ENCODE results near the gene SCARB1. TPM values are rescaled to one million over a fixed set of nuclear protein-coding genes. Genes with fewer than 3 reads are reported as not detected.

Gene SCARB1
- total RNA-seq, 2 experiments from 2014 or later: 5.3 to 6.2 TPM

DNA sequence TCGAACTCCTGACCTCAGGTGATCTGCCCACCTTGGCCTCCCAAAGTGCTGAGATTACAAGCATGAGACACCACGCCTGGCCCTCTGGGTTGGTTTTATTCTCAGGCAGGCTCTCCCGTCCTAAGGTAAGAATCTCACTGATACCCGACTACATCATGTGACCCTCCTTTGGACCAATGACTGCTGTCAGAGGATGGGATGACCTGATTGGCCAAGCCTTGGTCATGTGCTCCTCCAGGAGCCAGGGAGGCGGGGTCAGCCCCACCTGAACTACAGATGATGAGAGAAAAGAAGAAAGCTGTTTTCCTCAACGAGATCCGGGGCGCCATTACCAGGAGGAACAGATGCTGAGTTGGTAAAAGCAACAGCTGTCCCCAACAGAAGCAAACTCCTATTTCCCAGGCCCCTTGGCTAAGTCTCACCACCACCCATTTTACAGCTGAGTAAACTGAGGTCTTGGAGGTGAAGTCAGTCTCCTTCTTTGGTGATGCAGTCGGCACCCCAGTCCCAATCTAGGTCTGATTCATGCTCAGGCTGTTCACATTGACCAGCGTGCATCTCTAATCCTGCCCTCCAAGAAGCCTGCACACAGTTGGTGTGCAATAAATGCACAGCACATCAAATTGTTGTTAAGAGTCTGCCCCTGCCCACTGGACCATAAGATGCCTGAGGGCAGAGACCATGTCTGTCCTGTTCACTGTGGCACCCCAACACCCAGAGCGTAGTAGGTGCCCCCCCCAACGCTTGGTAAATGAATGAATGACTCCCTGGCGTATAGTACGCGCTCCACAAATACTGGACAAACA lies 118.8 kb downstream of the SCARB1 start:
- no peak overlapping the region for H3K27ac Mint-ChIP-seq
- POLR2A ChIA-PET: no interaction called here
- H3K9me3 Mint-ChIP-seq: no peaks in the 10 kb centered on the region
- no peak for DNase-seq
- no peak overlapping the region for H3K4me3 Mint-ChIP-seq
- CTCF ChIA-PET: no interaction called here
- peaks cover 33% of the 10 kb centered on the region for H3K27me3 Mint-ChIP-seq
- peaks cover 21% of the 10 kb centered on the region for H3K4me1 Mint-ChIP-seq
- H3K36me3 Mint-ChIP-seq (ENCODE audit: low read depth): no peaks in the 10 kb centered on the region

DNA sequence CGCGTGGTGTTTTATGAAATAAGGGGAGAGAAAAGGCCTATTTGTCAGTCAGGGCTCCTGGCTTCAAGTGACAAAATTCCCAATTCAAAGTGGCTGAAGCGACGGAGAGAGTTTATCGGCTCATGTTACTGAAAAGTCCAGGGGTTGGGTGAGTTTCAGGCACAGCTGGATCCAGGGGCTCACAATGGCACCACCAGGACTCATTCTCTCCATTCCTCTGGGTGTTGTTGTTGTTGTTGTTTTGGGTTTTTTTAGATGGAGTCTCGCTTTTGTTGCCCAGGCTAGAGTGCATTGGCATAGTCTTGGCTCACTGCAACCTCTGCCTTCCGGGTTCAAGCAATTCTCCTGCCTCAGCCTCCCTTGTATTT lies 119.4 kb downstream of the SCARB1 start:
- ChIA-PET CTCF (no interaction called here), POLR2A (no interaction called here)
- no peaks in the 10 kb centered on the region for H3K9me3 Mint-ChIP-seq

DNA sequence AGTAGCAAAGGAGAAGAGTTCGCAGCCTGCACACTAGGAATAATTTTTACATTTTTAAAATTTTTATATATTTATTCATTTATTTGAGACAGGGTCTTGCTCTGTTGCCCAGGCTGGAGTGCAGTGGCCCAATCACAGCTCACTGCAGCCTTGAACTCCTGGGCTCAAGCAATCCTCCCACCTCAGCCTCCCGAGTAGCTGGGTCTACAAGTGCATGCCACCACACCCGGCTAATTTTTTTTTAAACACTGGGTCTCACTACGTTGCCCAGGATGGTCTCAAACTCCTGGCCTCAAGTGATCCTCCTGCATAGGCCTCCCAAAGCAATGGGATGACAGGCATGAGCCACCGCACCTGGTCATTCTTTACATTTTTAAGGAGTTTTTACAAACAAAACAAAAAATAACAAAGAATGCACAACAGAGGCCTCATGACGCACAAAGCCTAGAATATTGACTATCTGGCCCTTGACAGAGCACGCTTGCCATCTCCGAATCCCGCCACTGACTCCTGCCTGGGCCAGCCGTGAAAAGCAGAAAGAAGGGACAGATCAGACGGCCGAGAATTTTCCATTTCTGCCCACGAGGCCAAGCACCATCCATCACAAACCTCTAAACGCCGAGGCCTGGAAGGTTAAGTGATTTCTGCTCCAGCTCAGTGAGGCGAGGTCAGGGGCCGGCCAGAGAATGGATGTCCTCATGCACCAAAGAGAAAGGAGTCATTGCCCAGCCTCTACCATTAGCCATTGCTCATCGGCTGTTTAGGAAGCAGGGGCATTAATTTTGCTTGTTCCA lies 120.0 kb downstream of the SCARB1 start:
- Mint-ChIP-seq H3K27ac (no peak overlapping the region), H3K4me3 (no peak overlapping the region), H3K9me3 (no peaks in the 10 kb centered on the region), H3K36me3 (ENCODE audit: low read depth) (no peaks in the 10 kb centered on the region), H3K4me1 (peaks cover 25% of the 10 kb centered on the region), H3K27me3 (peaks cover 33% of the 10 kb centered on the region)
- no peak for DNase-seq
- ChIA-PET CTCF (no interaction called here), POLR2A (no interaction called here)

More for the DNA sequence above, 119.4 kb downstream of the SCARB1 start:
- peaks cover 33% of the 10 kb centered on the region for H3K27me3 Mint-ChIP-seq
- no peak for DNase-seq
- H3K4me1 Mint-ChIP-seq: peaks cover 21% of the 10 kb centered on the region
- no peak overlapping the region for H3K4me3 Mint-ChIP-seq
- no peaks in the 10 kb centered on the region for H3K36me3 Mint-ChIP-seq (ENCODE audit: low read depth)
- H3K27ac Mint-ChIP-seq: no peak overlapping the region

DNA sequence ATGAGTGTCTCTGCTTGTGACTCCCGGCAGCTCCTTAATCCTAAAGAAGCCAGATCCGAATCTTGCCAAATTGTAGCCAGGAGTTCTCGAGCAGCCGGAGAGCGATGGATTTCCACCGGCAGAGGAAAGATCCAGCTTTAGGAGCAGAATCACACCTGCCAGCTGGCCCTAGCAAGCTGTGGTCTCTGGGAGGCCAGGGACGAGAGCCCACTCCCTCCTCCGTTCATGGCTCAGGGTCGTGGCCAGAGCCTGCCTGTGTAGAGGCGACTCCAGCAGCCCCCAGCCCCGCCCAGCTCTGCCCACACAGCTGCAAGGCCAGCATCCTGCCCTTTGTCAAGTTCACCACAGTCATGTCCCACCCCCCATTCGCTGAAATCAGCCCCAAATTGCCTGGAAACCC lies 121.0 kb downstream of the SCARB1 start:
- H3K27me3 Mint-ChIP-seq: peaks cover 31% of the 10 kb centered on the region
- CTCF ChIA-PET: no interaction called here
- POLR2A ChIA-PET: no interaction called here

DNA sequence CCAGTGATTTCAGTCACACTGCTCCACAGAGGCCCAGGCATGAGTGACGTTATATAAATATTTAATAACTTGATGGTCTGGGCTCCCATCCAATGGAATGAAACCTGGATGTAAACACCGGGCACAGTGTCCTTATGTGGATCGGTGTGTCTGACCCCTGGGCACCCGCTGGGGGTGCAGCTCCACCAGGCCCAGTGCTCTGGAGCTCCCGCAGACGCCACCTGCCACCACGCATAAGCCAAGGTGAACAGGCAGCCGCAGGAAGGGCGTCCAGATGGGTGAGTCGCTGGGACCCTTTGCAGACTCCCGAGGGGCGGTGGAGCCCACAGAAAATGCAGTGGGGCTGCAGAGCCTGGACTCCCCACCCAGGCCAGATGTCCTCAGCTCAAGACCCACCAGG lies 121.6 kb downstream of the SCARB1 start:
- no peak overlapping the region for H3K4me3 Mint-ChIP-seq
- H3K36me3 Mint-ChIP-seq (ENCODE audit: low read depth): no peaks in the 10 kb centered on the region
- peaks cover 34% of the 10 kb centered on the region for H3K4me1 Mint-ChIP-seq
- ChIA-PET POLR2A (no interaction called here), CTCF (no interaction called here)
- no peaks in the 10 kb centered on the region for H3K9me3 Mint-ChIP-seq
- H3K27ac Mint-ChIP-seq: no peak overlapping the region
- peaks cover 25% of the 10 kb centered on the region for H3K27me3 Mint-ChIP-seq
- no peak for DNase-seq

More for the DNA sequence above, 121.0 kb downstream of the SCARB1 start:
- no peak overlapping the region for H3K27ac Mint-ChIP-seq
- no peaks in the 10 kb centered on the region for H3K36me3 Mint-ChIP-seq (ENCODE audit: low read depth)
- H3K9me3 Mint-ChIP-seq: no peaks in the 10 kb centered on the region
- H3K4me3 Mint-ChIP-seq: no peak overlapping the region
- no peak for DNase-seq
- H3K4me1 Mint-ChIP-seq: peaks cover 29% of the 10 kb centered on the region

DNA sequence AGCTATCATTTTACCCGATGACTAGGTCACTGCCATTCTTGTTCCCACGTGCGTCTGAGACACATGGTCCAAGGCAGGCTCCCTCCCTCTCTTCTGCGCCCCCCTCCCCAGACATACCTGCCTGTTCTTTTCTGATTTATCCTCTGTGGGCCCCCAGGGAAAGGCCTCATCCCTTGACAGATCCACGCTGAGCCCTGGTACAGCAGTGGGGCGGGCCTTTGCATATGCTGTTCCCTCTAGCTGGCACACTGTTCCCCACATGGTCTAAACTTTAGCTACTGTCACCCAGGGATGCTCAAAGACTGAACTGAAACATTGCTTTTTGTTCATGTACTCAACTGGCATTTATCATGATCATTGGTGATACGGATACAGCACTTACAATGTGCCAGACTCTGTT lies 122.5 kb downstream of the SCARB1 start:
- Mint-ChIP-seq H3K9me3 (no peaks in the 10 kb centered on the region), H3K36me3 (ENCODE audit: low read depth) (no peaks in the 10 kb centered on the region), H3K4me3 (no peak overlapping the region), H3K27me3 (peaks cover 21% of the 10 kb centered on the region), H3K4me1 (peaks cover 39% of the 10 kb centered on the region), H3K27ac (no peak overlapping the region)
- ChIA-PET POLR2A (no interaction called here), CTCF (interaction anchor here (1.0 to 1.4 kb wide), 4 partner anchors 10 to 108 kb away, joined by 3 to 5 read pairs (median 4); no protein-coding TSS in a partner anchor)
- DNase-seq: no peak

DNA sequence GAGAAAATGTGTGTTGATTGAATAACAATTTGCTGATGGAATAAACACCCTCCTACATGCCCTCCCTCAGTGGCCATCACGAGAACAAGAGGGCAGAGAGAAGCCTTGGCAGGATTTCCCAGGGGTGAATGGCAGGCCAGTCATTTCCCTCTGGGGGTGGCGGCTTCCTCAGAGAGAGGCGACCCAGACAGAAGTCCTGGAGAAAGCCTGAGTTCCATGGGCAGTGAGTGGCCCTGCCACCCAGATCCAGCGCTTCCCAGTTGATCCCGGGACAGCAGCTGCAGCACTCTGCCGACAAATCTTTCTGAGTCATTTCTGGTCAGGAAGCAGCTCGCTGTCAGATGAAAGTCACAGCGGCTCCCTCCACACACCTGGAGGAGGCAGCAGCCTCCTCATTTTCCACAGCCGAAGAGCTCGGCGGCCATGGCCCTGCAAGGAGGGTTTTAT lies 123.0 kb downstream of the SCARB1 start:
- ChIA-PET CTCF (interaction anchor here (1.0 to 1.4 kb wide), 4 partner anchors 9 to 107 kb away, joined by 3 to 5 read pairs (median 4); no protein-coding TSS in a partner anchor), POLR2A (no interaction called here)
- H3K4me1 Mint-ChIP-seq: peaks cover 41% of the 10 kb centered on the region
- H3K27ac Mint-ChIP-seq: no peak overlapping the region
- no peaks in the 10 kb centered on the region for H3K36me3 Mint-ChIP-seq (ENCODE audit: low read depth)
- H3K4me3 Mint-ChIP-seq: no peak overlapping the region
- no peaks in the 10 kb centered on the region for H3K9me3 Mint-ChIP-seq
- no peak for DNase-seq
- H3K27me3 Mint-ChIP-seq: peaks cover 17% of the 10 kb centered on the region

DNA sequence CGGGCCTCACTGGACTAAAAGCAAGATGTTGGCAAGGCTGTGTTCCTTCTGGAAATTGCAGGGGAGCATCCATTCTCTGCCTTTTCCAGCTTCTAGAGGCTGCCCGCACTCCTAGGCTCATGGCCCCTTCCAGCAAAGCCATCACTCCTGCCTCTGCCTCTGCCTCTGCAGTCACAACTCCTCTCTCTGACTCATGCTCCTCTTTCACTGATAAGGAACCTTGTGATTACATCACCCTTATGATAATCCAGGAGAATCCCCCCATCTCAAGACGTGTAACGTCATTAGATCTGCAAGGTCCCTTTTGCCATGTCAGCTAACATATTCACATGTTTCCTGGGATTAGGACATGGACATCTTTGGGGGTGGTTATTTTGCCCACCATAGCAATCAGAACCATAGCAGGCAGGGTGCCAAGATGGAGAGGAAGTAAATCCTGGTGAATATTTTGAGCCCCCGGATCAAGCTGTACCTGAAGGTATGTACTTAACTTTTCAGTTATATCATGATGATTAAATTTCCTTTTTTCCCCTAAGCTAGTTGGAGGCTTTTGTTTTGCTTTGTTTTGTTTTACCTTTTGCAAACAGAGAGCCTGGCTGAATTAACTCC lies 123.6 kb downstream of the SCARB1 start:
- Mint-ChIP-seq H3K27me3 (peaks cover 11% of the 10 kb centered on the region), H3K4me3 (no peak overlapping the region), H3K36me3 (ENCODE audit: low read depth) (no peaks in the 10 kb centered on the region), H3K27ac (no peak overlapping the region), H3K9me3 (no peaks in the 10 kb centered on the region), H3K4me1 (peaks cover 40% of the 10 kb centered on the region)
- CTCF ChIA-PET: interaction anchor here (1.0 to 1.4 kb wide), 3 partner anchors 9 to 106 kb away, joined by 3 to 4 read pairs (median 4); no protein-coding TSS in a partner anchor
- POLR2A ChIA-PET: no interaction called here
- no peak for DNase-seq

DNA sequence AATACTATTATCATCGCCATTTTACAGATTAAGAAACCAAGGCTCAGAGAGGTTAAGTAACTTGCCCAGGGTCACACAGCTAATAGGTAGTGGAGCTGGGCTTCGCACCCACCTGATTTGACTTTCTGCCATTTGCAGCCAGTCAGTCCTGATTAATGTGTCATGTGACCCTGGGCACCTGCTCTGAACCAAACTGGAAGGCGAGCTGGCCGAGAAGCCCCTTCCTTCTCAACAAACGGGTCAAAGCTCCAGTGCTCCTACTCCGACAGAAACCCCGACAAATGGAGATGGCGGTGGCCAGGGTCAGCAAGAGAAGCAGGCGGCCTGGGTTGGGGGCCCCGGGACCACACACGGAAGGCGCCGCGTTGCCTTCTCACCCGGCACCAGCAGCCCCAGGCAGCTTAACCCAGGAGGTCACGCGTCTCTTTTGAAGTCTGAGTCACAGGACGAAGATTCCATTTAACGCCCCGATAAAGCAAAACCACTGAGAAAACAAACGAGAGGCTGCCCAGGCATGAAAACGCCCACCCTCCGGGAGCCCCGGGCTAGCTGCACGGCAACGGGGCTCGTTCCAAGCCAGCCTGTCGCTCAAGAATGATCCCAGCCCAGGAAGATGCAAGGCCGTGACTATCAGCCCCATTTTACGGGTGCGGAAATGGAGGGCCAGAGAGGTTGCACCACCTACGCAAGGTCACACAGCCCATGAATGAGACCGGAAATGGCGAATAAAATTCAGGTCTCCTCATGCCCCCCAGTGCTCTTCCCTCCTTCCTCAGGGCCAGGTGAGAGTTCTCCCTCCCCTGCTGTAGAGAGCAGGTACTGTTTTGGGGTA lies 124.8 kb downstream of the SCARB1 start:
- Mint-ChIP-seq H3K4me3 (no peak overlapping the region), H3K36me3 (ENCODE audit: low read depth) (no peaks in the 10 kb centered on the region), H3K27ac (no peak overlapping the region), H3K4me1 (peaks cover 40% of the 10 kb centered on the region), H3K9me3 (no peaks in the 10 kb centered on the region), H3K27me3 (peaks cover 11% of the 10 kb centered on the region)
- POLR2A ChIA-PET: no interaction called here
- CTCF ChIA-PET: no interaction called here
- DNase-seq: no peak

DNA sequence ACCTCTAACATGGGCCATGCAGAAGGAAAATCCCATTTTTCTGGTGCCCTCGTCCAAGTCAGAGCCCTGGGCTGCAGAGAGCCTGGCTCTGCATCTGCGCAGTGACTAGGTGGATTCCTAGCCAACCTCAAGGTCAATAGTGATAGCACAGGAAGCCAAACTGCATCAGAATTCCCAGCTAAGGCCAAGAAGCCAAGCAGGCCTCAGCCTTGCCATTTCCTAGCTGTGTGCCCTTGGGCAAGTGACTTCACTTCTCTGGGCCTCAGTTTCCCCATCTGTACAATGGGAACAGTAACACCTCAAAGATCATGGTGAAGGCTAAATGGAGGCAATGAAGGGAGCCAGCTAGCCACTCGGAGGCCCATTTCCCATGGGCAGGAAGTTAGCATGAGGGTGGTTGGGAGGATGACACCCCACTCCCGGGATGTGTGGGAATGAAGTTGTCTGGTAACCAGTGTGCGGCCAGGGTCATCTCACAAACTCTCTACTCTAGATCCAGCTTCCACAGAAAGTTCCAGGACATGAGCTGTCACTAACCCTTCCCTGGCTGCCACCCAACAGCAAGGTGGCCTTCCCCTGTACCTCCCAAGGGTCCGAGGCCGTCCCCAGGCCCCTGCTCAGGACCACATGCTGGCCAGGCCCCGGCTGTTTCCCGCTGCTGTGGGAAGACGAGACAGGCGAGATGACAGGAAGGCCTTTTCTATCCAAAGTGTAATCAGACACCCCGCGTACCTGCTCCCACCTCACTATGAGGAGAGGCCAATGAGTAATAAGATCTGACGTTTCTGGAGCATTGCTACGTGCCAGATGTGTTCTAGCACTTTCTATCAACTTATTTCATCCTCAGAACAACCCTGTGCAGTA lies 125.7 kb downstream of the SCARB1 start:
- no peak overlapping the region for H3K4me3 Mint-ChIP-seq
- CTCF ChIA-PET: interaction anchor here (1.3 kb wide), 1 partner anchor 27 kb away, joined by 4 read pairs; no protein-coding TSS in a partner anchor
- peaks cover 9% of the 10 kb centered on the region for H3K27me3 Mint-ChIP-seq

DNA sequence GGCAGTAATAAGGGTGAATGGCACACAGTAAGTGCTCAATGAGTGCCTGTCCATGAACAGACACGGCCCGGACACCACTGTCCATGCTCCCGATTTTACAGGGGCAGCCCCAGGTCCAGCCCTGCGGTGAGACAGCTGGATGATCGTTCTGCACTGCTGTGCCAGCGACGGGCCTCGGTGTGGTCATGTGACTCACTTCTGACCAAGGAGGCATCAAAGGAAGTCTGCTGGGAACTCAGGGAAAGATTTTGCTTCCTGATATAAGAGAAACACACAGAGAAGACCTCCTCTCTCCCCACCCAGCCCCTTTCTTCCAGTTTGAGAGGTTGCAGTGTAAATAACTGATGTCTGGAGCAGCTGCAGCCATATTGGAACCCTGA lies 126.6 kb downstream of the SCARB1 start:
- peaks cover 9% of the 10 kb centered on the region for H3K27me3 Mint-ChIP-seq
- no peak overlapping the region for H3K4me3 Mint-ChIP-seq
- no peak for DNase-seq
- ChIA-PET POLR2A (no interaction called here), CTCF (interaction anchor here (1.3 kb wide), 1 partner anchor 26 kb away, joined by 4 read pairs; no protein-coding TSS in a partner anchor)
- H3K36me3 Mint-ChIP-seq (ENCODE audit: low read depth): no peaks in the 10 kb centered on the region
- no peaks in the 10 kb centered on the region for H3K9me3 Mint-ChIP-seq
- peaks cover 40% of the 10 kb centered on the region for H3K4me1 Mint-ChIP-seq
- H3K27ac Mint-ChIP-seq: no peak overlapping the region

More for the DNA sequence above, 125.7 kb downstream of the SCARB1 start:
- no peaks in the 10 kb centered on the region for H3K9me3 Mint-ChIP-seq
- no peak for DNase-seq
- H3K27ac Mint-ChIP-seq: no peak overlapping the region
- no peaks in the 10 kb centered on the region for H3K36me3 Mint-ChIP-seq (ENCODE audit: low read depth)
- POLR2A ChIA-PET: no interaction called here
- peaks cover 40% of the 10 kb centered on the region for H3K4me1 Mint-ChIP-seq

Data from activated CD4-positive, alpha-beta T cell treated with anti-CD3 and anti-CD28 coated beads, Interleukin-2, amount 10 ng/mL, durations not matched to agents 7 days and 5 days (primary cell).